AG08395 (cell line): ENCODE results near the gene C14orf180.

ENCODE experiments used
- DNase-seq: peaks from one replicate; pipeline ENCODE4 v3.0.0; 2012; ENCODE audit warnings: mixed read lengths, low spot score

Gene C14orf180

GRCh38 chr14:104550340-104550860 lies 29.2 kb upstream of the C14orf180 start:
- DNase-seq: no peak

- DNase-seq: no peak
Measured at GRCh38 chr14:104550861-104551728, 28.5 kb upstream of the C14orf180 start.

DNA sequence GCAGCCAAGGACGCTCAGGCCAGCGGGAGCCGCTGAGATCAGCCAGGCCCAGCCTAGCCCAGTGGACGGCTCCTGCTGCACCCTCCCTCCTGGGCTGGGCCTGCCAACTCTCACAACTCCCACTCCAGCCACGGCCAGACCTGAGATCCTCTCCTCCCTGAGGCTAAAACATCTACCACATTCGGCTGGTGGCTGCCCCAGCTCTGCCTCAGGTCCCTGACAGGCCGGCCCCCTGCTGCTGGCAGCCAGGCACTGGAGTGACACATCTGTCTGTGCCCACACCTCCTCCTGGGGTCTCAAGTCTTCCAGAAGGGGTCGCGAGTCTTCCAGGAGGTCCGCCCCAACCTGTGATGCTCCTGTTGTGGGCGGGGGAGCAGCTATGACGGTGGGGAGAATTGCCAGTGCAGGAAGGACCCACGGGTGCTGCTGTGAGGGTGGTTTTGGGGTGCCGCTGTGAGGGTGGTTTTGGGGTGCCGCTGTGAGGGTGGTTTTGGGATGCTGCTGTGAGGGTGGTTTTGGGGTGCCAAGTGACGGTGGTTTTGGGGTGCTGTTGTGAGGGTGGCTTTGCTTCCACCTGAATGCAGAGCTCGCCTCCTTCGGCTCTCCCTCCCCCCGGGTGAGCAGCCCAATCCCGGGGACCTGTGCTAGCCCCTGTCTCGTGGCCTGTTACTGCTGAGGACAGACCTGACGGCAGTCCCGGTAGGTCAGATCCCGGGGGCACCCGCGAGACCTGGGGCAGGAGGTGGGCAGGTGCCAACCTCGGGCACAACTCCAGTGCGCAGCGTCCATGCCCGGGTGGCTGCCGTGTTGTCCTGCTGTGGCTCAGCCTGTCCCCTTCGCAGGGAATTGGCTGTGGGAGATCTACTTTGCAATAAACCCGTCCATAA lies 27.5 kb upstream of the C14orf180 start:
- DNase-seq: no peak

- DNase-seq: no peak
Measured at GRCh38 chr14:104552738-104553125, 26.8 kb upstream of the C14orf180 start.

DNA sequence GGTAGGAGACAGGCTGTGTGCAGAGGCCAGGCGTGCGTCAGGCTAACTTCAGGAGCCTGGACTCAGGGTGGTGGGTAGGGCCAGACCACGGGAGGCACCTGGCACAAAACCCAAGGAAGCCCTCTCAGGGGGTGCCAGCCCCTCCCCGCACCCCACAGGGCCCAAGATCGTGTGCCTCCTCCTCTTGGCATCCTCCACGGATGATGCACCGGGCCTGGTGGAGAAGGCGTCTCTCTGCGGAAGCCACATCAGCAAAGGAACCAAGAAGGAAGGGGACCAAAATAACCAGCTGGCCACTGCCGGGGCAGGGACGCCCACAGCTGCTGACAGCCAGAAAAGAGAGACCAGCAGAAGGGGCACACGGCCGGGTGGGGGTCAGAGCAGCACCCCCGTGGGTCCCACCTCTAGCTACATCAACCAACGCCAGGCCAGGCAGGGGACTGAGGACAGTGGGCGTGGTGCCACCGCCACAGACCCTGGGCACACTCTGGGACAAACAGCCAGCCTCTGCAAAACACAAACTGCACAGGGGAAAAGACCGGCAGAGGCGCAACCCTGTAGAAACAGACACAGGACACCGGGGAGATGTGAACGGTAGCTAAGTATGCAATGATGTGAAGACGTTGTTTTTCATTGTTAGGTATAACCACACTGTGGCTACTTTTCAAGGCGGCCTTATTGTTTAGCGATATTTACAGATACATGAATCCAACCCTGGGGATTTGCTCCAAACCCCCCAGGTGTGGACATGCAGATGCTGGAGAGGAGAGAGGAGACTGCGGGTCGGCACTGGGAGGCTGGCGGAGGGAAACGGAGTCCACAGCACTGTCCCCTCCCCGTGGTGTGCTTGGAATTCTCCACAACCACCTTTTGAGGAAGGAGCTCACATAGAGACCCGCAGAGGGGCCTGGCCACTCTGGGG lies 26.1 kb upstream of the C14orf180 start:
- DNase-seq: no peak

- no peak for DNase-seq
Measured at GRCh38 chr14:104554088-104554607, 25.4 kb upstream of the C14orf180 start.

GRCh38 chr14:104554608-104555429 lies 24.7 kb upstream of the C14orf180 start:
- DNase-seq: no peak

GRCh38 chr14:104555430-104556255 lies 23.9 kb upstream of the C14orf180 start:
- DNase-seq: no peak

DNA sequence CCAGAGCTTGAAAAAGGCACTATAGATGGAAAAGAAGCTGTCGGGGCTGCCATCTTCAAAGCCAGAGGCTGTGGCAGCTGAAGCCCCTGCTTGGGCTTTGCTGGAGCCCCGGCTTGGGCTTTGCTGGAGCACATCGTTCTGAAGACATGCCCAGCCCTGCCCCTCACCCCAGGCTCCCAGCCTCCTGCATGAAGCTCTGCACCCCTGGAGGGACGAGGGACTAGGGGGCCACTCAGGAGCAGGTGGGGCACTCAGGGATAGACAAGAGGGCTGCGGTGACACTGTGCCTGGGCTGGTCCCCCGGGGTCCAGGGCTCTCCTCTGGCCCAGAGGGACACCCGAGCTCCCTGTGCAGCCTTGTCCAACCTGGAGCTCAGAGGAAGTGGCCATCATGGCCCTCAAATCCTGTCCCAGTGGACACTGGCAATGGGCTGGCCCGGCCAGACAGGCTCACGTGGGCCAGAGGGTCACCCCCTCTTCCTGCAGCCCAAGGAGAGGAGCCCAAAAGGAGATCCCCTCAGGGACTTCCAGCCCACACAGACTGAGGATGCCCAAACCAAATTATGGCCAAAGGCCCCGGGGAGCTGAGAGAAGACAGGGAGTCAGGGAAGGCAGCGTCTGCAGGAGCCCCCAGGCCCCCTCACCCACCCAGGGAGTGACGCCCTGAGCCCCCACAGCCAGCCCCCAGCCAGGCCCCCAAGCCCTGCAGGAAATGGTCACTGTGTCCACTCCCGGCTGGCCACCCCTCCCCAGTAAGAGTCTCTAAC lies 23.1 kb upstream of the C14orf180 start:
- no peak for DNase-seq

DNA sequence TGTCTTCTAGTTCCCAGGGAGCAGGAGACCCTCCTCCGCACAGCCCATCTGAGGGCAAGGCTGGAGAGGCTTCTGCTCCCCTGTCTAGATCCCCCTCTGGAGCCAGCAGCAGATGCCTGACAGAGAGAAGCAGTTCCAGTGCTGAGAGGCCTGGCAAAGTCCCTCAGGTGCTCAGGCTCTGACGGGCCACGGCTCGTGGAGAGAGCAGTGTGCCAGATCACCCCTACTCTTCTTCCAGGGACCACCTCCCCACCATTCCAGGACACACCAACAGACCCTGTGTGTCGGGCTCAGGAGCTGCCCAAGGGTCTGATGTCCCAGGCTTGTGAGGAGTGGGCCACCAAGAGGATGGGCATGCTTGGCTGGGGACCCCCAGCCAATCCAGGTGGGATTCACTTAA lies 22.5 kb upstream of the C14orf180 start:
- DNase-seq: no peak

DNA sequence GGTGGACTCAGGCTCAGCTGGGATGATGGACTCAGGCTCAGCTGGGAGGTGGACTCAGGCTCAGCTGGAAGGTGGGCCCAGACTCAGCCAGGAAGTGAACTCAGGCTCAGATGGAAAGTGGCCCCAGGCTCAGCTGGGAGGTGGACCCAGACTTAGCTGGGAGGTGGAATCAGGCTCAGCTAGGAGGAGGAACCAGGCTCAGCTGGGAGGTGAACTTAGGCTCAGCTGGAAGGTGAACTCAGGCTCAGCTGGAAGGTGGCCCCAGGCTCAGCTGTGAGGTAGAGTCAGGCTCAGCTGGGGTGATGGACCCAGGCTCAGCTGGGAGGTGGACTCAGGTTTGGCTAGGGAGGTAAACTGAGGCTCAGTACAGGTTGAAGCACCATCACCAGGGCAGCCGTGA lies 21.8 kb upstream of the C14orf180 start:
- no peak for DNase-seq

- no peak for DNase-seq
Measured at GRCh38 chr14:104558231-104559027, 21.1 kb upstream of the C14orf180 start.

GRCh38 chr14:104559028-104559803 lies 20.3 kb upstream of the C14orf180 start:
- DNase-seq: no peak

- no peak for DNase-seq
Measured at GRCh38 chr14:104559804-104560585, 19.6 kb upstream of the C14orf180 start.

DNA sequence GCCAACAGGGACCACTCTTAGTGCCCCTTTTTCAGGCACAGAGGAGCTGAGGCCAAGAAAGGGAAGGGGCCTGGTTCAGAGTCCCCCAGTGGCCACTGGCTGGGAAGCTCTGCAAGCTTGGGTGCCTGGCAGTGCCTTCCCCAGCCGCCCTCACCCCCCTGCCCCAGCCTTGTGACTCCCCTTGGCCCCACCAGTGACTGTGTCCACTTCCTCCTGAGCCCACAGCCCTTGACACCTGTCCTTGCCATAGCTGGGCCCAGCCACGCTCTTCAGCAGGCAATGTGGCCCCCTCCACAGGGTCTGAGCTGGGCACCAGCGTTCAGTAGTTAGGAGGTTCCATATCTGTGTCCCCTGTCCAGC lies 19.0 kb upstream of the C14orf180 start:
- no peak for DNase-seq

DNA sequence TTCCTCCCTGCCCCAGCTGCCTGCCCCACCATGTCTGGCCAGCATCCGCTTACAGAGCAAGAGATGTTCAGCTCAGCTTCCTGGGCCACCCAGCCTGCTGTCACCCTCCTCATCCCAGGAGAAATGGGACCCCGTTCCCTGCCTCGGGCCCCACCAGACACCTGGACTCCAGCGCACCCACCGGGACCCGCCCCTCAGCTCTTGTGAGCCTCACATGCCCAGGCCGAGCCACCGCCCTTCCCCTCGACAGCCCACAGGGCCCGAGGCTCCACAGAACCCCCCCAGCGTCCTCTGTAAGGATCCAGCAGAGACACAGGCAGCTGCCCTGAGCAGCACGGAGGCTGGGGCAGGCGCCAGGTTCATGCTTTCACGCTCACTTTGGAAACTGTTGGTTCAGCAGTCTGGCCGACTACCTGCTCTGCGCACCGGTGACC lies 18.4 kb upstream of the C14orf180 start:
- no peak for DNase-seq
